CD14-positive monocyte (primary cell): ENCODE results near the gene AMER1. TPM values are rescaled to one million over a fixed set of nuclear protein-coding genes. Genes with fewer than 3 reads are reported as not detected.

ENCODE experiments used
- DNase-seq, 3 donors: peaks; one replicate each; pipeline ENCODE4 v3.0.0-alpha.2; 2011 to 2022
- H2AFZ ChIP-seq: 2 replicates; pipeline ENCODE4 v1.6.0; 2012; ENCODE audit warnings: mild to moderate bottlenecking, low read depth, low read length, inconsistent platforms; ENCODE audit not compliant: insufficient read depth, poor library complexity, severe bottlenecking
- H3K27ac ChIP-seq, 2 donors: 1 replicate in 1 of 2; 2 replicates in 1 of 2; pipeline ENCODE4 v1.5.1; 2012 to 2013; ENCODE audit warnings: low read length in 2 of 2, control low read depth in 1 of 2, inconsistent platforms in 1 of 2, low read depth in 1 of 2, mild to moderate bottlenecking in 1 of 2
- H3K27me3 ChIP-seq, 2 donors: one replicate each; pipeline versions ENCODE4 v1.6.0 to v1.6.1; 2011 to 2013; ENCODE audit warnings: low read length in 2 of 2; ENCODE audit not compliant: control insufficient read depth in 2 of 2, insufficient read depth in 2 of 2
- H3K36me3 ChIP-seq, 2 donors: replicated peaks in 1 of 2; 1 replicate in 1 of 2; 2 replicates in 1 of 2; pipeline versions ENCODE4 v1.5.1 to v1.6.1; 2012 to 2013; ENCODE audit warnings: low read length in 2 of 2, control low read depth in 1 of 2, inconsistent platforms in 1 of 2, mild to moderate bottlenecking in 1 of 2; ENCODE audit not compliant: insufficient read depth in 2 of 2, control insufficient read depth in 1 of 2
- H3K4me1 ChIP-seq, 2 donors: 1 replicate in 1 of 2; 2 replicates in 1 of 2; pipeline versions ENCODE4 v1.5.1 to v1.6.1; 2012 to 2013; ENCODE audit warnings: low read length in 2 of 2, control low read depth in 1 of 2, inconsistent platforms in 1 of 2, mild to moderate bottlenecking in 1 of 2, moderate library complexity in 1 of 2; ENCODE audit not compliant: insufficient read depth in 2 of 2, control insufficient read depth in 1 of 2
- H3K4me2 ChIP-seq: replicated peaks from 2 replicates; pipeline ENCODE3; 2012; ENCODE audit warnings: low read length, moderate library complexity, mild to moderate bottlenecking; ENCODE audit not compliant: poor library complexity, severe bottlenecking; ENCODE audit errors: extremely low read depth
- H3K4me3 ChIP-seq, 3 experiments: fragments of 200-600 bp in 1 of 3; sonication (generic) in 1 of 3; replicated peaks in 1 of 3; 1 replicate in 2 of 3; 2 replicates in 1 of 3; pipeline ENCODE4 v1.5.1; 2011 to 2013; ENCODE audit warnings: low read length in 3 of 3, mild to moderate bottlenecking in 3 of 3, control low read depth in 2 of 3, low read depth in 2 of 3, inconsistent platforms in 1 of 3, moderate library complexity in 1 of 3
- H3K79me2 ChIP-seq: 2 replicates; pipeline ENCODE4 v1.6.0; 2012; ENCODE audit warnings: mild to moderate bottlenecking, control low read depth, inconsistent platforms, low read length, moderate library complexity; ENCODE audit not compliant: insufficient read depth
- H3K9ac ChIP-seq: 2 replicates; pipeline ENCODE4 v1.6.0; 2017; ENCODE audit warnings: low read length, mild to moderate bottlenecking; ENCODE audit not compliant: insufficient read depth, poor library complexity, severe bottlenecking
- H3K9me3 ChIP-seq, 2 donors: replicated peaks in 1 of 2; 1 replicate in 1 of 2; 2 replicates in 1 of 2; pipeline versions ENCODE4 v1.5.1 to v1.6.1; 2012 to 2013; ENCODE audit warnings: low read length in 2 of 2, control low read depth in 1 of 2; ENCODE audit not compliant: control insufficient read depth in 1 of 2, insufficient read depth in 1 of 2
- H4K20me1 ChIP-seq: 2 replicates; pipeline ENCODE4 v1.6.0; 2012; ENCODE audit warnings: mild to moderate bottlenecking, low read length, control low read depth, moderate library complexity; ENCODE audit not compliant: insufficient read depth
- H3K27ac Mint-ChIP-seq, 7 donors: one replicate each; pipeline ENCODE4 v1.8.0; 2020; ENCODE audit warnings: mild to moderate bottlenecking in 7 of 7, mixed read lengths in 7 of 7, moderate library complexity in 6 of 7, inconsistent platforms in 2 of 7
- H3K27me3 Mint-ChIP-seq, 3 donors: one replicate each; pipeline ENCODE4 v1.8.0; 2021 to 2022; ENCODE audit warnings: low read depth in 3 of 3, mild to moderate bottlenecking in 3 of 3, mixed read lengths in 3 of 3, moderate library complexity in 3 of 3, inconsistent platforms in 1 of 3
- H3K36me3 Mint-ChIP-seq, 2 donors: one replicate each; pipeline ENCODE4 v1.8.0; 2020; ENCODE audit warnings: mixed read lengths in 2 of 2, inconsistent platforms in 1 of 2, mild to moderate bottlenecking in 1 of 2
- H3K4me1 Mint-ChIP-seq: one replicate; pipeline ENCODE4 v1.8.0; 2020; ENCODE audit warnings: mild to moderate bottlenecking, mixed read lengths
- H3K4me3 Mint-ChIP-seq, 2 donors: one replicate each; pipeline ENCODE4 v1.8.0; 2020; ENCODE audit warnings: mild to moderate bottlenecking in 2 of 2, mixed read lengths in 2 of 2, moderate library complexity in 1 of 2
- H3K9me3 Mint-ChIP-seq, 7 donors: one replicate each; pipeline ENCODE4 v1.8.0; 2020 to 2022; ENCODE audit warnings: mixed read lengths in 7 of 7, mild to moderate bottlenecking in 6 of 7, moderate library complexity in 6 of 7, inconsistent platforms in 2 of 7
- WGBS: methylation state at CpG from one replicate; pipeline ENCODE4 v1.1.5; 2013; ENCODE audit warnings: missing lambda C conversion rate; ENCODE audit not compliant: insufficient coverage; 5-methylcytosine and 5-hydroxymethylcytosine counted together
- intact Hi-C, 2 donors: fragments of 100-400 bp; cut with micrococcal nuclease; formaldehyde crosslinking; loops; one replicate each; pipeline versions ENCODE4 v1.15.0 to v1.15.1; 2023
- polyA plus RNA-seq, 3 donors: library from polyadenylated mRNA; depleted of rRNA in 1 of 3; unstranded in 2 of 3; stranded (reverse) in 1 of 3; fragments of 300-500 nt in 2 of 3; fragments of >200 nt in 1 of 3; fragmentation: Illumina TruSeq in 2 of 3; gene quantifications; 1 replicate in 2 of 3; 2 replicates in 1 of 3; pipeline ENCODE4 v1.2.3, GENCODE V29; 2012 to 2021
- TF ChIP-seq, protein P1 (sequence below): fragments of 200-600 bp; IDR thresholded peaks from one replicate; pipeline ENCODE4 v1.8.0; 2022; ENCODE audit warnings: antibody characterized with exemption, mild to moderate bottlenecking

The AMER1 gene
- polyA plus RNA-seq, 3 donors, result 0.02 to 0.97 (median 0.03) TPM

DNA sequence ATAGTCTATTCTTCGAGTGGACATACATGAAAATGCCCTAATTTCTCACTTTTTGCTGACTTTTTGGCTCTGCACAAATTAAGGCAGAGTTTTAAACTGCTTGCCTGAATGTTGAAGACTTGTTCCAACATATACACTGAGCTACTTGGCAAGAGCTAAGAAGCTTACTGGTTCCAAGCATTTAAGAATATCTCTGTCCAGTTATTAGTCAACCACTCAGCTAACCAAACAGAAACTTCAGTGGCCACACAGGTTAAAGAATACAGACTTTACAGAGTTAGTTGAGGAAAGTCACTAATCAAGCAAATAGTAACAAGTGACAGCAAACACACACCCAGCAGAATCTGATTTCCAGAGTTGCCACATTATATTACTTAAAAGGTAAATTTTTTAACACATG is 35.5 kb downstream of the AMER1 start:
- H3K27me3 Mint-ChIP-seq, result peaks cover 0 to 2% (median 0%) of the 10 kb centered on the region in 3 donors
- no peaks in the 10 kb centered on the region for H4K20me1 ChIP-seq
- WGBS, result no CpG with 5 or more reads among the region's 1 CpG
- H3K4me2 ChIP-seq, result no peak overlapping the region
- no peak overlapping the region for H3K4me3 ChIP-seq
- H2AFZ ChIP-seq, result no peak overlapping the region
- TF ChIP-seq, protein P1, sequence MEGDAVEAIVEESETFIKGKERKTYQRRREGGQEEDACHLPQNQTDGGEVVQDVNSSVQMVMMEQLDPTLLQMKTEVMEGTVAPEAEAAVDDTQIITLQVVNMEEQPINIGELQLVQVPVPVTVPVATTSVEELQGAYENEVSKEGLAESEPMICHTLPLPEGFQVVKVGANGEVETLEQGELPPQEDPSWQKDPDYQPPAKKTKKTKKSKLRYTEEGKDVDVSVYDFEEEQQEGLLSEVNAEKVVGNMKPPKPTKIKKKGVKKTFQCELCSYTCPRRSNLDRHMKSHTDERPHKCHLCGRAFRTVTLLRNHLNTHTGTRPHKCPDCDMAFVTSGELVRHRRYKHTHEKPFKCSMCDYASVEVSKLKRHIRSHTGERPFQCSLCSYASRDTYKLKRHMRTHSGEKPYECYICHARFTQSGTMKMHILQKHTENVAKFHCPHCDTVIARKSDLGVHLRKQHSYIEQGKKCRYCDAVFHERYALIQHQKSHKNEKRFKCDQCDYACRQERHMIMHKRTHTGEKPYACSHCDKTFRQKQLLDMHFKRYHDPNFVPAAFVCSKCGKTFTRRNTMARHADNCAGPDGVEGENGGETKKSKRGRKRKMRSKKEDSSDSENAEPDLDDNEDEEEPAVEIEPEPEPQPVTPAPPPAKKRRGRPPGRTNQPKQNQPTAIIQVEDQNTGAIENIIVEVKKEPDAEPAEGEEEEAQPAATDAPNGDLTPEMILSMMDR, result no peak
- H3K27ac Mint-ChIP-seq, result no peak overlapping the region
- H3K4me3 Mint-ChIP-seq, result no peak overlapping the region
- H3K4me1 Mint-ChIP-seq, result no peaks in the 10 kb centered on the region
- no peaks in the 10 kb centered on the region for H3K36me3 Mint-ChIP-seq
- H3K4me1 ChIP-seq, result no peaks in the 10 kb centered on the region
- DNase-seq, result no peak
- intact Hi-C loops, result no loop called here
- H3K36me3 ChIP-seq, result no peaks in the 10 kb centered on the region
- peaks cover 0 to 3% (median 0%) of the 10 kb centered on the region in 7 donors for H3K9me3 Mint-ChIP-seq
- no peaks in the 10 kb centered on the region for H3K9me3 ChIP-seq
- no peaks in the 10 kb centered on the region for H3K27me3 ChIP-seq
- H3K79me2 ChIP-seq, result no peaks in the 10 kb centered on the region
- no peak overlapping the region for H3K27ac ChIP-seq
- H3K9ac ChIP-seq, result no peak overlapping the region

GRCh38 chrX:64152857-64153256 is 52.7 kb downstream of the AMER1 start:
- Histone ChIP-seq H3K9ac (no peak overlapping the region), H3K4me2 (no peak overlapping the region), H4K20me1 (no peaks in the 10 kb centered on the region), H3K27me3 (no peaks in the 10 kb centered on the region), H3K79me2 (no peaks in the 10 kb centered on the region), H3K36me3 (no peaks in the 10 kb centered on the region), H2AFZ (no peak overlapping the region), H3K4me3 (no peak overlapping the region), H3K4me1 (no peaks in the 10 kb centered on the region), H3K27ac (no peak overlapping the region), H3K9me3 (peaks cover 15 to 18% of the 10 kb centered on the region in 2 donors)
- Mint-ChIP-seq H3K27me3 (peaks cover 0 to 2% (median 0%) of the 10 kb centered on the region in 3 donors), H3K4me1 (no peaks in the 10 kb centered on the region), H3K27ac (no peak overlapping the region), H3K9me3 (peaks cover 8 to 32% (median 17%) of the 10 kb centered on the region in 7 donors), H3K4me3 (no peak overlapping the region), H3K36me3 (no peaks in the 10 kb centered on the region)
- TF ChIP-seq, protein P1, result no peak
- intact Hi-C loops, result no loop called here
- no peak for DNase-seq
- 77% methylated on average over 4 of the region's 6 CpGs for WGBS
